Left lung (tissue), 10 donors: ENCODE results near the gene F2. TPM values are rescaled to one million over a fixed set of nuclear protein-coding genes. Genes with fewer than 3 reads are reported as not detected.

Experiments used
- ATAC-seq: fragments of 200-7000 bp; cut with Tn5 transposase; one replicate; pipeline ENCODE4 v1.9.1; 2020; ENCODE audit warnings: moderate library complexity
- DNase-seq, 4 donors: peaks; one replicate each; pipeline ENCODE4 v3.0.0-alpha.2; 2013 to 2020
- H3K27ac ChIP-seq, 2 donors: fragments of 200-600 bp; sonication (generic) in 1 of 2; one replicate each; pipeline versions ENCODE4 v1.5.0 to v1.8.0; 2020 to 2021
- H3K27me3 ChIP-seq, 2 donors: fragments of 200-600 bp; sonication (generic) in 1 of 2; one replicate each; pipeline versions ENCODE4 v1.5.0 to v1.8.0; 2020 to 2021
- H3K36me3 ChIP-seq, 2 donors: fragments of 200-600 bp; sonication (generic) in 1 of 2; one replicate each; pipeline versions ENCODE4 v1.5.0 to v1.8.0; 2020 to 2021
- H3K4me1 ChIP-seq, 2 donors: fragments of 200-600 bp; one replicate each; pipeline ENCODE4 v1.8.0; 2021
- H3K4me3 ChIP-seq, 2 donors: fragments of 200-600 bp; sonication (generic) in 1 of 2; one replicate each; pipeline versions ENCODE4 v1.5.0 to v1.8.0; 2020 to 2021; ENCODE audit warnings: mild to moderate bottlenecking in 1 of 2
- H3K9me3 ChIP-seq, 2 donors: fragments of 200-600 bp; sonication (generic) in 1 of 2; one replicate each; pipeline versions ENCODE4 v1.5.0 to v1.8.0; 2020 to 2021
- intact Hi-C, 2 donors: fragments of 100-400 bp; cut with DNase I; formaldehyde crosslinking; loops; one replicate each; pipeline versions ENCODE4 v1.11.2 to v1.14.2; 2022
- polyA plus RNA-seq, 6 donors: library from polyadenylated mRNA; unstranded; fragments of 120-200 nt; gene quantifications; one replicate each; pipeline ENCODE4 v1.2.1, GENCODE V29; 2013; ENCODE audit not compliant: insufficient read length in 6 of 6
- total RNA-seq, 2 donors: library from RNA; stranded (reverse); fragmentation: NEBNext Ultra II Directional; extraction: Animal tissue kit (Norgen Biotek cat#: 25700); gene quantifications; one replicate each; pipeline ENCODE4 v1.2.1, GENCODE V29; 2021
- TF ChIP-seq, protein P1 (sequence below), 2 donors: fragments of 200-600 bp; sonication (generic) in 1 of 2; IDR thresholded peaks; one replicate each; pipeline versions ENCODE4 v1.5.0 to v1.8.0; 2021; ENCODE audit warnings: antibody characterized with exemption in 2 of 2
- donor health status: DM: no; HTN: yes; CAD: no.
- donor health status: DM: no; HTN: no; CAD: no.

F2 gene
- total and polyA plus RNA-seq, 8 donors: 0.17 to 0.56 (median 0.42) TPM; not detected in 5

DNA sequence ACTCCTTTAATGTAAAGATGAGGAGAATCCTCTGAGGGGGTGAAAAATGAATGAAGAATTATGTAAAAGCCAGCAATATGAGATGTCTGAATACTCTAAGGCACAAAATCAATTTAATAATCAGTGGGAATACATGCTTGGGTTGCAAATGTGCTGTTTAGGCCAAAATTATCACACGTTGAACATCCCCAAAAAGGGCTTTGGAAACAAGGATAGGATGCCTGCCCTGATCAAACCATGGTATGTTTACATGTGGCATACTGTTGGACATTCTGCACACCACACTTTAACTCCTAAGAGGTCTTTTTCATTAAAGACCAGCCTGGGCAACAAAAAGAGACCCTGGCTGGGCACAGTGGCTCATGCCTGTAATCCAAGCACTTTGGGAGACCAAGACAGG is 26.3 kb downstream of the F2 start:
- no peak overlapping the region for H3K4me3 ChIP-seq
- ATAC-seq: no peak
- TF ChIP-seq, protein P1, sequence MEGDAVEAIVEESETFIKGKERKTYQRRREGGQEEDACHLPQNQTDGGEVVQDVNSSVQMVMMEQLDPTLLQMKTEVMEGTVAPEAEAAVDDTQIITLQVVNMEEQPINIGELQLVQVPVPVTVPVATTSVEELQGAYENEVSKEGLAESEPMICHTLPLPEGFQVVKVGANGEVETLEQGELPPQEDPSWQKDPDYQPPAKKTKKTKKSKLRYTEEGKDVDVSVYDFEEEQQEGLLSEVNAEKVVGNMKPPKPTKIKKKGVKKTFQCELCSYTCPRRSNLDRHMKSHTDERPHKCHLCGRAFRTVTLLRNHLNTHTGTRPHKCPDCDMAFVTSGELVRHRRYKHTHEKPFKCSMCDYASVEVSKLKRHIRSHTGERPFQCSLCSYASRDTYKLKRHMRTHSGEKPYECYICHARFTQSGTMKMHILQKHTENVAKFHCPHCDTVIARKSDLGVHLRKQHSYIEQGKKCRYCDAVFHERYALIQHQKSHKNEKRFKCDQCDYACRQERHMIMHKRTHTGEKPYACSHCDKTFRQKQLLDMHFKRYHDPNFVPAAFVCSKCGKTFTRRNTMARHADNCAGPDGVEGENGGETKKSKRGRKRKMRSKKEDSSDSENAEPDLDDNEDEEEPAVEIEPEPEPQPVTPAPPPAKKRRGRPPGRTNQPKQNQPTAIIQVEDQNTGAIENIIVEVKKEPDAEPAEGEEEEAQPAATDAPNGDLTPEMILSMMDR (IDR thresholded peaks at IDR 0.05): no peak
- H3K4me1 ChIP-seq: no peaks in the 10 kb centered on the region
- no peak overlapping the region for H3K27ac ChIP-seq
- intact Hi-C loops: no loop called here
- no peaks in the 10 kb centered on the region for H3K9me3 ChIP-seq
- DNase-seq: no peak
- H3K27me3 ChIP-seq: no peaks in the 10 kb centered on the region
- H3K36me3 ChIP-seq: peaks cover 0 to 94% of the 10 kb centered on the region in 2 donors

GRCh38 chr11:46745995-46746394 is 27.0 kb downstream of the F2 start:
- DNase-seq (no peak), ATAC-seq (no peak)
- intact Hi-C loops: no loop called here
- H3K36me3 ChIP-seq: peaks cover 0 to 100% of the 10 kb centered on the region in 2 donors
- no peak overlapping the region for H3K4me3 ChIP-seq
- H3K27me3 ChIP-seq: no peaks in the 10 kb centered on the region
- no peak overlapping the region for H3K27ac ChIP-seq
- TF ChIP-seq, protein P1 (IDR thresholded peaks at IDR 0.05): no peak
- no peaks in the 10 kb centered on the region for H3K9me3 ChIP-seq
- no peaks in the 10 kb centered on the region for H3K4me1 ChIP-seq

DNA sequence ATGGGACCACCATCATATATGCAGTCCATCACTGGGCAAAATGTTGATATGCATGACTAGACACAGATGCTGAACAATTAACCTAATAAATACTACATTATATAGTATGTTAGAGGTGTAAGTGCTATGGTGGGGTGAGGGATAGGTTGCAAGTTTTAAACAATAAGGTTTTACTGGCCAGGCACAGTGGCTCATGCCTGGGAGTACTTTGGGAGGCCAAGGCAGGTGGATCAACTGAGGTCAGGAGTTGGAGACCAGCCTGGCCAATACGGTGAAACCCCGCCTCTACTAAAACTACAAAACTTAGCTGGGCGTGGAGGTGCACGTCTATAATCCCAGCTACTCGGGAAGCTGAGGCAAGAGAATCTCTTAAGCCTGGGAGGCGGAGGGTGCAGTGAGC is 28.1 kb downstream of the F2 start:
- no peaks in the 10 kb centered on the region for H3K27me3 ChIP-seq
- H3K4me3 ChIP-seq: no peak overlapping the region
- H3K27ac ChIP-seq: no peak overlapping the region
- ATAC-seq (no peak), DNase-seq (no peak)
- TF ChIP-seq, protein P1 (IDR thresholded peaks at IDR 0.05): no peak
- H3K4me1 ChIP-seq: no peaks in the 10 kb centered on the region
- H3K9me3 ChIP-seq: no peaks in the 10 kb centered on the region
- H3K36me3 ChIP-seq: peaks cover 3 to 97% of the 10 kb centered on the region in 2 donors
- intact Hi-C loops: no loop called here

DNA sequence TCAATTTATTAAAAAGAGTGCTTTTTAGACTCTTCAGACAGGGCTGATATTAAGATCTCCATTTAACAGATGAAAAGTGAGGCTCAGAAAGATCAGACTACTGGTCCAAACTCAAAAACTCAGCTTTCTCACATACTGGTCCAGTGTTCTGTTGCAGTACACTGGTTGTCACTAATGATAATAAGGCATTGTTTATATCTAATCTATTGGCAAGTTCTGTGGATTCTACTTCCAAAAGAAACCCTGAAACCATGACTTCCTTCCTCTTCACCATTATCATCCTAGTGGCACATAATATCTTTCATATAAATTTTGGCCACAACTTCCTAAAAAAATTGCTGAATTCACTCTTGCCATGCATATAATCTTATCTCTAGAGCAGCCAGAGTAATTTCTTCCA is 36.9 kb downstream of the F2 start:
- TF ChIP-seq, protein P1 (IDR thresholded peaks at IDR 0.05): no peak
- H3K4me1 ChIP-seq: no peaks in the 10 kb centered on the region

DNA sequence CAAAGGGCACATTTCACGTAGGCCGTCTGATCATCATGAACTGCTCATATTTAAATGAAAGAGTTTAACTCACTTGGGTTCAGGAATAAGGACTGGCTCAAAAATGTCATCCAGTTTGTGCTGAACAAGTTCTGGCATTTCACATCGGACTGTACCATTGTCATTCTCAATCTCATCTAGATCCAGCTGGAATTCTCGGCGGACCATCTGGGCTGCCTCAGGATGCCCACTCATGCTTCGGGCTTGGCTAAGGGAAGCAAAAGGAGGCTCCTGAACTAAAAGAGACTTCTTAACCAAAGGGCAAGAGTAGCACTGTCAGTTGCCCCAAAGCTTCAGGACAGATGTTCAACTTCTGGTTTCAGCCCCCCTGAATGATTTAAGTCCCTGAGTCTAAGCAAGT is 40.2 kb downstream of the F2 start:
- no peaks in the 10 kb centered on the region for H3K9me3 ChIP-seq
- DNase-seq (no peak), ATAC-seq (no peak)
- TF ChIP-seq, protein P1 (IDR thresholded peaks at IDR 0.05): no peak
- H3K4me3 ChIP-seq: no peak overlapping the region
- H3K4me1 ChIP-seq: no peaks in the 10 kb centered on the region
- H3K36me3 ChIP-seq: peaks cover 0 to 99% of the 10 kb centered on the region in 2 donors
- H3K27me3 ChIP-seq: no peaks in the 10 kb centered on the region
- H3K27ac ChIP-seq: no peak overlapping the region
- intact Hi-C loops: no loop called here

More for the DNA sequence above, 36.9 kb downstream of the F2 start:
- DNase-seq (no peak), ATAC-seq (no peak)
- H3K9me3 ChIP-seq: no peaks in the 10 kb centered on the region
- H3K4me3 ChIP-seq: no peak overlapping the region
- intact Hi-C loops: no loop called here
- H3K27me3 ChIP-seq: no peaks in the 10 kb centered on the region
- H3K27ac ChIP-seq: no peak overlapping the region
- peaks cover 3 to 97% of the 10 kb centered on the region in 2 donors for H3K36me3 ChIP-seq
